H9 (cell line): ENCODE measurements around the gene MRPL20. TPM values are rescaled to one million over a fixed set of nuclear protein-coding genes. Genes with fewer than 3 reads are reported as not detected.

Experiments
- DNase-seq: peaks from one replicate; pipeline ENCODE4 v3.0.0-alpha.2; 2017
- H2AFZ ChIP-seq: one replicate; pipeline ENCODE4 v1.6.1; 2013; ENCODE audit warnings: mild to moderate bottlenecking, low read length, control low read depth, moderate library complexity
- H2AK5ac ChIP-seq: 2 replicates; pipeline ENCODE4 v1.6.1; 2013; ENCODE audit warnings: low read length, control low read depth, mixed read lengths; ENCODE audit not compliant: insufficient read length
- H2BK120ac ChIP-seq: one replicate; pipeline ENCODE4 v1.6.1; 2013; ENCODE audit warnings: low read depth, mild to moderate bottlenecking, low read length, control low read depth, inconsistent platforms; ENCODE audit not compliant: poor library complexity, severe bottlenecking
- H2BK12ac ChIP-seq: 2 replicates; pipeline ENCODE4 v1.6.1; 2013; ENCODE audit warnings: low read length, control low read depth, mixed read lengths, low read depth; ENCODE audit not compliant: insufficient read length
- H2BK15ac ChIP-seq: 2 replicates; pipeline ENCODE4 v1.6.1; 2013; ENCODE audit warnings: low read depth, low read length, control low read depth
- H2BK20ac ChIP-seq: one replicate; pipeline ENCODE4 v1.6.1; 2013; ENCODE audit warnings: low read depth, mild to moderate bottlenecking, low read length, control low read depth, inconsistent platforms; ENCODE audit not compliant: poor library complexity, severe bottlenecking
- H2BK5ac ChIP-seq: 2 replicates; pipeline ENCODE4 v1.6.1; 2013; ENCODE audit warnings: low read length, control low read depth, mixed read lengths; ENCODE audit not compliant: insufficient read length
- H3K14ac ChIP-seq: 2 replicates; pipeline ENCODE4 v1.6.1; 2013; ENCODE audit warnings: low read length, control low read depth; ENCODE audit not compliant: insufficient read depth
- H3K18ac ChIP-seq: 2 replicates; pipeline ENCODE4 v1.6.1; 2013; ENCODE audit warnings: low read depth, mild to moderate bottlenecking, mixed read lengths, low read length, control low read depth; ENCODE audit not compliant: insufficient read length
- H3K23ac ChIP-seq: 2 replicates; pipeline ENCODE4 v1.6.1; 2013; ENCODE audit warnings: low read length, control low read depth, mixed read lengths, low read depth; ENCODE audit not compliant: insufficient read length
- H3K23me2 ChIP-seq: 2 replicates; pipeline ENCODE4 v1.6.1; 2013; ENCODE audit warnings: low read depth, mild to moderate bottlenecking, mixed read lengths, low read length, control low read depth; ENCODE audit not compliant: insufficient read length, poor library complexity, severe bottlenecking
- H3K27ac ChIP-seq: 2 replicates; pipeline ENCODE4 v1.5.1; 2013; ENCODE audit warnings: low read length, control low read depth, mixed read lengths, low read depth; ENCODE audit not compliant: insufficient read length
- H3K27me3 ChIP-seq: 2 replicates; pipeline ENCODE4 v1.6.1; 2013; ENCODE audit warnings: low read length, control low read depth, inconsistent platforms; ENCODE audit not compliant: insufficient read depth
- H3K4ac ChIP-seq: 2 replicates; pipeline ENCODE4 v1.6.1; 2013; ENCODE audit warnings: low read depth, mild to moderate bottlenecking, control low read depth, inconsistent platforms, low read length, moderate library complexity
- H3K4me1 ChIP-seq: 2 replicates; pipeline ENCODE4 v1.6.1; 2013; ENCODE audit warnings: low read length, control low read depth, inconsistent platforms; ENCODE audit not compliant: insufficient read depth
- H3K4me2 ChIP-seq: 2 replicates; pipeline ENCODE4 v1.6.1; 2013; ENCODE audit warnings: low read length, control low read depth, mixed read lengths; ENCODE audit not compliant: insufficient read length, insufficient read depth
- H3K56ac ChIP-seq: 2 replicates; pipeline ENCODE4 v1.6.1; 2013; ENCODE audit warnings: low read depth, mild to moderate bottlenecking, mixed read lengths, low read length, control low read depth; ENCODE audit not compliant: insufficient read length
- H3K79me1 ChIP-seq: 2 replicates; pipeline ENCODE4 v1.6.1; 2013; ENCODE audit warnings: low read depth, mild to moderate bottlenecking, moderate library complexity, low read length, control low read depth, inconsistent platforms; ENCODE audit not compliant: insufficient read depth, poor library complexity, severe bottlenecking
- H3K79me2 ChIP-seq: 2 replicates; pipeline ENCODE4 v1.6.1; 2013; ENCODE audit warnings: low read length, control low read depth, inconsistent platforms; ENCODE audit not compliant: insufficient read depth
- H3K9ac ChIP-seq: 2 replicates; pipeline ENCODE4 v1.6.1; 2013; ENCODE audit warnings: low read length, control low read depth, mixed read lengths; ENCODE audit not compliant: insufficient read length; ENCODE audit errors: extremely low read depth
- H3K9me3 ChIP-seq: one replicate; pipeline ENCODE4 v1.6.1; 2013; ENCODE audit warnings: low read depth, low read length, inconsistent platforms; ENCODE audit not compliant: control insufficient read depth
- H3T11ph ChIP-seq: one replicate; pipeline ENCODE4 v1.6.1; 2013; ENCODE audit warnings: mild to moderate bottlenecking, low read length, control low read depth, inconsistent platforms
- H4K20me1 ChIP-seq: one replicate; pipeline ENCODE4 v1.6.1; 2013; ENCODE audit not compliant: control insufficient read depth, insufficient read length, insufficient read depth
- H4K5ac ChIP-seq: 2 replicates; pipeline ENCODE4 v1.6.1; 2013; ENCODE audit warnings: low read depth, mild to moderate bottlenecking, mixed read lengths, low read length, control low read depth; ENCODE audit not compliant: insufficient read length
- H4K8ac ChIP-seq: replicated peaks from 2 replicates; pipeline ENCODE4 v1.6.1; 2013; ENCODE audit warnings: low read length, control low read depth, mixed read lengths, low read depth; ENCODE audit not compliant: insufficient read length
- H4K91ac ChIP-seq: 2 replicates; pipeline ENCODE4 v1.6.1; 2013; ENCODE audit warnings: low read depth, mild to moderate bottlenecking, moderate library complexity, mixed read lengths, low read length, control low read depth; ENCODE audit not compliant: insufficient read length
- H3K27ac Mint-ChIP-seq, 3 experiments: 2 replicates in 2 of 3; 3 replicates in 1 of 3; pipeline ENCODE4 v1.8.0; 2020 to 2021; ENCODE audit warnings: mixed read lengths in 3 of 3, mild to moderate bottlenecking in 1 of 3, moderate library complexity in 1 of 3
- H3K27me3 Mint-ChIP-seq: 2 replicates; pipeline ENCODE4 v1.8.0; 2021; ENCODE audit warnings: low read depth, mild to moderate bottlenecking, moderate library complexity, mixed read lengths
- H3K36me3 Mint-ChIP-seq, 3 experiments: 2 replicates in 2 of 3; 3 replicates in 1 of 3; pipeline ENCODE4 v1.8.0; 2020 to 2021; ENCODE audit warnings: low read depth in 3 of 3, mixed read lengths in 3 of 3; ENCODE audit not compliant: insufficient read depth in 1 of 3
- H3K4me1 Mint-ChIP-seq, 2 experiments: 2 replicates each; pipeline ENCODE4 v1.8.0; 2020; ENCODE audit warnings: mixed read lengths in 2 of 2
- H3K4me3 Mint-ChIP-seq, 2 experiments: 2 replicates in 1 of 2; 3 replicates in 1 of 2; pipeline ENCODE4 v1.8.0; 2020 to 2021; ENCODE audit warnings: mild to moderate bottlenecking in 2 of 2, mixed read lengths in 2 of 2, moderate library complexity in 1 of 2
- H3K9me3 Mint-ChIP-seq, 2 experiments: 2 replicates in 1 of 2; 3 replicates in 1 of 2; pipeline ENCODE4 v1.8.0; 2020; ENCODE audit warnings: mild to moderate bottlenecking in 2 of 2, mixed read lengths in 2 of 2, moderate library complexity in 1 of 2
- CTCF ChIP-seq: fragments of 200-600 bp; sonication (generic); conservative IDR thresholded peaks from 3 replicates; pipeline ENCODE4 v1.8.0; 2021; ENCODE audit warnings: antibody characterized with exemption, mild to moderate bottlenecking
- WGBS: extraction: QIAGEN DNeasy Blood & Tissue Kit; methylation state at CpG from one replicate; pipeline ENCODE4 v1.1.7; 2013; ENCODE audit warnings: missing lambda C conversion rate, low lambda C conversion rate, mixed read lengths; ENCODE audit not compliant: insufficient read length; ENCODE audit errors: extremely low coverage; 5-methylcytosine and 5-hydroxymethylcytosine counted together
- total RNA-seq: library from RNA; stranded (reverse); gene quantifications from 2 replicates; pipeline ENCODE4 v1.2.1, GENCODE V29; 2021

The MRPL20 gene
- total RNA-seq, 1 experiment from 2014 or later, result 162 TPM

GRCh38 chr1:1366699-1367066 is 40.4 kb downstream of the MRPL20 start:
- Histone ChIP-seq H3K79me1 (no peaks in the 10 kb centered on the region), H2AFZ (no peak overlapping the region), H4K91ac (no peak overlapping the region), H2BK5ac (no peak overlapping the region), H2BK120ac (no peak overlapping the region), H2BK12ac (no peak overlapping the region), H2BK15ac (no peak overlapping the region), H3K9me3 (peaks cover 20% of the 10 kb centered on the region), H3K23me2 (peaks cover 3% of the 10 kb centered on the region), H3K4me1 (no peaks in the 10 kb centered on the region; the same call in 1 of the 2 replicates), H4K8ac (no peak overlapping the region), H3K56ac (no peak overlapping the region), H4K20me1 (no peaks in the 10 kb centered on the region), H3K27me3 (no peaks in the 10 kb centered on the region), H3K79me2 (no peaks in the 10 kb centered on the region), H4K5ac (no peak overlapping the region), H3K27ac (no peak overlapping the region), H2BK20ac (no peak overlapping the region), H2AK5ac (no peak overlapping the region), H3T11ph (no peak overlapping the region), H3K4me2 (no peak overlapping the region), H3K18ac (no peak overlapping the region), H3K4ac (no peak overlapping the region), H3K9ac (no peak overlapping the region), H3K14ac (no peak overlapping the region), H3K23ac (no peak overlapping the region)
- no peak overlapping the region for H3K27ac Mint-ChIP-seq
- 100% methylated on average over 3 of the region's 3 CpGs for WGBS
- no peak for DNase-seq
- no peaks in the 10 kb centered on the region; a peak in 1 of 5 replicates for H3K9me3 Mint-ChIP-seq
- H3K27me3 Mint-ChIP-seq, result peaks cover 27% of the 10 kb centered on the region
- H3K36me3 Mint-ChIP-seq, result no peaks in the 10 kb centered on the region
- H3K4me1 Mint-ChIP-seq, result peaks cover 5 to 7% of the 10 kb centered on the region in 2 experiments
- no peak overlapping the region for H3K4me3 Mint-ChIP-seq
- TF ChIP-seq CTCF, result no peak
